HEK293 (cell line): Measurements from ENCODE around the gene ITGA3.

Source experiments
- CTCF ChIA-PET: fragments of 350-600 bp; formaldehyde crosslinking; extraction: SDS; loops from one replicate; lab custom pipeline; 2021; ENCODE audit warnings: antibody characterized with exemption; lab: Yijun Ruan, JAX
- POLR2A ChIA-PET: fragments of 300-600 bp; formaldehyde crosslinking; extraction: SDS; loops from one replicate; lab custom pipeline; 2020; ENCODE audit warnings: antibody characterized with exemption, inconsistent platforms; lab: Yijun Ruan, JAX
- H3K27ac ChIP-seq: fragments of 200-500 bp; sonication (Bioruptor generic); 2 replicates; pipeline ENCODE4 v1.5.1; 2014; ENCODE audit warnings: low read depth, low read length, control low read depth, inconsistent platforms; ENCODE audit errors: extremely low read depth
- H3K36me3 ChIP-seq, 2 experiments: fragments of 200-500 bp in 1 of 2; sonication (Bioruptor generic) in 1 of 2; 1 replicate in 1 of 2; 2 replicates in 1 of 2; pipeline ENCODE4 v1.5.1; 2014 to 2017; ENCODE audit warnings: inconsistent platforms in 2 of 2, low read length in 2 of 2; ENCODE audit not compliant: control insufficient read depth in 2 of 2, insufficient read depth in 1 of 2
- H3K4me1 ChIP-seq: fragments of 200-500 bp; sonication (Bioruptor generic); 2 replicates; pipeline ENCODE4 v1.5.1; 2014; ENCODE audit warnings: mild to moderate bottlenecking, low read length, inconsistent platforms; ENCODE audit not compliant: control insufficient read depth, insufficient read depth
- H3K4me3 ChIP-seq: 2 replicates; pipeline ENCODE4 v1.5.1; 2011; ENCODE audit warnings: low read depth, mild to moderate bottlenecking, control low read depth, low read length, moderate library complexity
- H3K9me3 ChIP-seq: fragments of 200-500 bp; sonication (Bioruptor generic); 2 replicates; pipeline ENCODE4 v1.5.1; 2014; ENCODE audit warnings: low read depth, low read length, inconsistent platforms; ENCODE audit not compliant: control insufficient read depth, insufficient read depth
- BCL11A ChIP-seq: fragments of 450-650 bp; formaldehyde crosslinking; IDR thresholded peaks from 2 replicates; pipeline ENCODE4 v1.5.1; 2016; ENCODE audit warnings: low read depth, missing biosample characterization, missing genetic modification characterization
- FEZF1 ChIP-seq: fragments of 450-650 bp; formaldehyde crosslinking; IDR thresholded peaks from 2 replicates; pipeline ENCODE4 v1.5.1; 2016; ENCODE audit warnings: missing biosample characterization, missing genetic modification characterization
- KLF1 ChIP-seq: fragments of 450-650 bp; formaldehyde crosslinking; IDR thresholded peaks from 2 replicates; pipeline ENCODE4 v1.5.1; 2016; ENCODE audit warnings: missing biosample characterization, missing genetic modification characterization
- KLF7 ChIP-seq: fragments of 450-650 bp; formaldehyde crosslinking; IDR thresholded peaks from 2 replicates; pipeline ENCODE4 v1.5.1; 2016; ENCODE audit warnings: missing biosample characterization, missing genetic modification characterization, borderline replicate concordance
- RBAK ChIP-seq: fragments of 450-650 bp; formaldehyde crosslinking; IDR thresholded peaks from 2 replicates; pipeline ENCODE4 v1.5.1; 2016; ENCODE audit warnings: missing biosample characterization, missing genetic modification characterization
- SALL2 ChIP-seq: fragments of 450-650 bp; formaldehyde crosslinking; IDR thresholded peaks from 2 replicates; pipeline ENCODE4 v1.5.0; 2017; ENCODE audit warnings: missing biosample characterization, mild to moderate bottlenecking, missing genetic modification characterization, borderline replicate concordance
- ZNF10 ChIP-seq: fragments of 450-650 bp; formaldehyde crosslinking; IDR thresholded peaks from 2 replicates; pipeline ENCODE4 v1.5.1; 2017; ENCODE audit warnings: missing biosample characterization, missing genetic modification characterization
- ZNF114 ChIP-seq: fragments of 450-650 bp; formaldehyde crosslinking; IDR thresholded peaks from 2 replicates; pipeline ENCODE4 v1.5.0; 2017; ENCODE audit warnings: missing biosample characterization, missing genetic modification characterization
- ZNF138 ChIP-seq: fragments of 450-650 bp; formaldehyde crosslinking; IDR thresholded peaks from 2 replicates; pipeline ENCODE4 v1.5.1; 2016; ENCODE audit warnings: missing biosample characterization, missing genetic modification characterization, borderline replicate concordance
- ZNF19 ChIP-seq: fragments of 450-650 bp; formaldehyde crosslinking; IDR thresholded peaks from 2 replicates; pipeline ENCODE4; 2016; ENCODE audit warnings: missing biosample characterization, missing genetic modification characterization, low read depth
- ZNF223 ChIP-seq: fragments of 450-650 bp; formaldehyde crosslinking; IDR thresholded peaks from 2 replicates; pipeline ENCODE4 v1.5.1; 2016; ENCODE audit warnings: missing biosample characterization, missing genetic modification characterization
- ZNF324 ChIP-seq: fragments of 450-650 bp; formaldehyde crosslinking; IDR thresholded peaks from 2 replicates; pipeline ENCODE4 v1.5.1; 2016; ENCODE audit warnings: missing biosample characterization, missing genetic modification characterization
- ZNF366 ChIP-seq: fragments of 450-650 bp; formaldehyde crosslinking; conservative IDR thresholded peaks from 2 replicates; pipeline ENCODE4 v1.5.1; 2016; ENCODE audit warnings: missing biosample characterization, missing genetic modification characterization
- ZNF398 ChIP-seq: fragments of 450-650 bp; formaldehyde crosslinking; IDR thresholded peaks from 2 replicates; pipeline ENCODE4 v1.5.1; 2017; ENCODE audit warnings: missing biosample characterization, missing genetic modification characterization
- ZNF510 ChIP-seq: fragments of 450-650 bp; formaldehyde crosslinking; IDR thresholded peaks from 2 replicates; pipeline ENCODE4 v1.5.1; 2018; ENCODE audit warnings: mild to moderate bottlenecking, missing genetic modification characterization, missing biosample characterization; ENCODE audit not compliant: insufficient replicate concordance
- ZNF558 ChIP-seq: fragments of 450-650 bp; formaldehyde crosslinking; IDR thresholded peaks from 2 replicates; pipeline ENCODE4 v1.5.1; 2016; ENCODE audit warnings: missing biosample characterization, missing genetic modification characterization
- ZNF585B ChIP-seq: fragments of 450-650 bp; formaldehyde crosslinking; IDR thresholded peaks from 2 replicates; pipeline ENCODE4 v1.5.1; 2016; ENCODE audit warnings: missing biosample characterization, missing genetic modification characterization
- ZNF596 ChIP-seq: fragments of 450-650 bp; IDR thresholded peaks from 2 replicates; pipeline ENCODE4 v1.5.0; 2018; ENCODE audit warnings: missing biosample characterization, mild to moderate bottlenecking, missing genetic modification characterization, moderate library complexity
- ZNF600 ChIP-seq: fragments of 450-650 bp; formaldehyde crosslinking; IDR thresholded peaks from 2 replicates; pipeline ENCODE4 v1.5.1; 2016; ENCODE audit warnings: missing biosample characterization, missing genetic modification characterization
- ZNF624 ChIP-seq: fragments of 450-650 bp; formaldehyde crosslinking; IDR thresholded peaks from 2 replicates; pipeline ENCODE4 v1.5.1; 2017; ENCODE audit warnings: missing biosample characterization, missing genetic modification characterization
- ZNF639 ChIP-seq: fragments of 450-650 bp; formaldehyde crosslinking; IDR thresholded peaks from 2 replicates; pipeline ENCODE4 v1.5.1; 2016; ENCODE audit warnings: missing biosample characterization, missing genetic modification characterization
- ZNF707 ChIP-seq: fragments of 450-650 bp; formaldehyde crosslinking; IDR thresholded peaks from 2 replicates; pipeline ENCODE4 v1.5.1; 2016; ENCODE audit warnings: missing biosample characterization, missing genetic modification characterization
- ZNF76 ChIP-seq: fragments of 450-650 bp; formaldehyde crosslinking; IDR thresholded peaks from 2 replicates; pipeline ENCODE4; 2016; ENCODE audit warnings: low read depth, missing biosample characterization, missing genetic modification characterization, borderline replicate concordance
- ZNF777 ChIP-seq: fragments of 450-650 bp; formaldehyde crosslinking; IDR thresholded peaks from 2 replicates; pipeline ENCODE4 v1.5.1; 2017; ENCODE audit warnings: missing biosample characterization, missing genetic modification characterization, borderline replicate concordance
- ZNF843 ChIP-seq: fragments of 450-650 bp; formaldehyde crosslinking; IDR thresholded peaks from 2 replicates; pipeline ENCODE4 v1.5.1; 2016; ENCODE audit warnings: missing biosample characterization, missing genetic modification characterization
- TF ChIP-seq, protein P1 (sequence below): fragments of 450-650 bp; IDR thresholded peaks from 2 replicates; pipeline ENCODE4 v1.5.1; 2018; ENCODE audit warnings: missing biosample characterization, mild to moderate bottlenecking, missing genetic modification characterization
- TF ChIP-seq, protein P2 (sequence below): fragments of 450-650 bp; formaldehyde crosslinking; IDR thresholded peaks from 2 replicates; pipeline ENCODE4 v1.5.1; 2016; ENCODE audit warnings: missing biosample characterization, missing genetic modification characterization
- TF ChIP-seq, protein P3 (sequence below): fragments of 450-650 bp; formaldehyde crosslinking; IDR thresholded peaks from 2 replicates; pipeline ENCODE4 v1.5.1; 2016; ENCODE audit warnings: missing biosample characterization, missing genetic modification characterization

ITGA3 gene

DNA sequence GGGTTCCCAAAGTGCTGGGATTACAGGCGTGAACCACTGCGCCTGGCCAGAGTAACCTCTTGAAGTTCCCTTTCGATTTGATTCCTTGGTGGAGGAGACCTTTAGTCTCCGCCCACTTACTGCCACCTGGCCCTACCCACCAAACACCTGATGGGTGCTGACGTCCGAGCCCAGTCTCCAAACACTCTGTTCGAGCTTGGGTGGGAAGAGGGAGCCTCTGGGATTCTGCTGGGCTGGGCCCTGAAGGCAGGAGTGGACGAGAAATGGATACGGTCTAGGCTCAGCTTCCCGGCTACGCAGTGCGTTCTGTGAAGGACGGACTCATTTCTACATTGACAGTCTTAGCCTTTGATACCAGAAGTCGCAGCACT lies 870 bp upstream of the ITGA3 start (continued):
- TF ChIP-seq ZNF639 (tag by site-specific recombination) (no peak), ZNF223 (tag by site-specific recombination) (no peak), SALL2 (tag by site-specific recombination) (no peak), FEZF1 (no peak), ZNF596 (tag by site-specific recombination) (no peak), ZNF10 (tag by site-specific recombination) (no peak), KLF1 (tag by site-specific recombination) (no peak)
- TF ChIP-seq, protein P1, sequence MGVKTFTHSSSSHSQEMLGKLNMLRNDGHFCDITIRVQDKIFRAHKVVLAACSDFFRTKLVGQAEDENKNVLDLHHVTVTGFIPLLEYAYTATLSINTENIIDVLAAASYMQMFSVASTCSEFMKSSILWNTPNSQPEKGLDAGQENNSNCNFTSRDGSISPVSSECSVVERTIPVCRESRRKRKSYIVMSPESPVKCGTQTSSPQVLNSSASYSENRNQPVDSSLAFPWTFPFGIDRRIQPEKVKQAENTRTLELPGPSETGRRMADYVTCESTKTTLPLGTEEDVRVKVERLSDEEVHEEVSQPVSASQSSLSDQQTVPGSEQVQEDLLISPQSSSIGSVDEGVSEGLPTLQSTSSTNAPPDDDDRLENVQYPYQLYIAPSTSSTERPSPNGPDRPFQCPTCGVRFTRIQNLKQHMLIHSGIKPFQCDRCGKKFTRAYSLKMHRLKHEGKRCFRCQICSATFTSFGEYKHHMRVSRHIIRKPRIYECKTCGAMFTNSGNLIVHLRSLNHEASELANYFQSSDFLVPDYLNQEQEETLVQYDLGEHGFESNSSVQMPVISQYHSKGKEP (tag by site-specific recombination): no peak

GRCh38 chr17:50056217-50056960 lies 479 bp downstream of the ITGA3 start:
- ChIA-PET CTCF (interaction anchor here (0.9 to 6.2 kb wide), 18 partner anchors 9 to 489 kb away, joined by 3 to 74 read pairs (median 7); no protein-coding TSS in a partner anchor), POLR2A (interaction anchor here (0.5 to 2.7 kb wide), 11 partner anchors 8 to 582 kb away, joined by 3 to 13 read pairs (median 4); partner anchors contain the start of gene PDK2)
- no peaks in the 10 kb centered on the region for H3K36me3 ChIP-seq
- peaks cover 10% of the 10 kb centered on the region for H3K4me1 ChIP-seq
- H3K9me3 ChIP-seq: no peaks in the 10 kb centered on the region
- H3K4me3 ChIP-seq: peak overlapping the region; percentile 64
- H3K27ac ChIP-seq: peak overlapping the region; percentile 75
- TF ChIP-seq ZNF366 (peak; percentile 85), ZNF707 (peak; percentile 99), ZNF585B (no peak), ZNF510 (tag by site-specific recombination) (no peak), ZNF777 (tag by site-specific recombination) (no peak), ZNF624 (tag by site-specific recombination) (no peak), ZNF600 (tag by site-specific recombination) (peak; percentile 95), ZNF843 (tag by site-specific recombination) (no peak), BCL11A (tag by site-specific recombination) (no peak), ZNF558 (no peak), ZNF114 (tag by site-specific recombination) (no peak), RBAK (tag by site-specific recombination) (no peak), KLF7 (tag by site-specific recombination) (no peak; the same call in 1 of the 2 replicates), ZNF76 (tag by site-specific recombination) (0 out of 2 replicates have a peak, but pooled peaks have one; percentile 16), ZNF19 (no peak), ZNF138 (tag by site-specific recombination) (no peak), ZNF324 (tag by site-specific recombination) (no peak), KLF1 (tag by site-specific recombination) (peak; percentile 57), ZNF398 (tag by site-specific recombination) (peak; percentile 49)
- TF ChIP-seq, protein P2, sequence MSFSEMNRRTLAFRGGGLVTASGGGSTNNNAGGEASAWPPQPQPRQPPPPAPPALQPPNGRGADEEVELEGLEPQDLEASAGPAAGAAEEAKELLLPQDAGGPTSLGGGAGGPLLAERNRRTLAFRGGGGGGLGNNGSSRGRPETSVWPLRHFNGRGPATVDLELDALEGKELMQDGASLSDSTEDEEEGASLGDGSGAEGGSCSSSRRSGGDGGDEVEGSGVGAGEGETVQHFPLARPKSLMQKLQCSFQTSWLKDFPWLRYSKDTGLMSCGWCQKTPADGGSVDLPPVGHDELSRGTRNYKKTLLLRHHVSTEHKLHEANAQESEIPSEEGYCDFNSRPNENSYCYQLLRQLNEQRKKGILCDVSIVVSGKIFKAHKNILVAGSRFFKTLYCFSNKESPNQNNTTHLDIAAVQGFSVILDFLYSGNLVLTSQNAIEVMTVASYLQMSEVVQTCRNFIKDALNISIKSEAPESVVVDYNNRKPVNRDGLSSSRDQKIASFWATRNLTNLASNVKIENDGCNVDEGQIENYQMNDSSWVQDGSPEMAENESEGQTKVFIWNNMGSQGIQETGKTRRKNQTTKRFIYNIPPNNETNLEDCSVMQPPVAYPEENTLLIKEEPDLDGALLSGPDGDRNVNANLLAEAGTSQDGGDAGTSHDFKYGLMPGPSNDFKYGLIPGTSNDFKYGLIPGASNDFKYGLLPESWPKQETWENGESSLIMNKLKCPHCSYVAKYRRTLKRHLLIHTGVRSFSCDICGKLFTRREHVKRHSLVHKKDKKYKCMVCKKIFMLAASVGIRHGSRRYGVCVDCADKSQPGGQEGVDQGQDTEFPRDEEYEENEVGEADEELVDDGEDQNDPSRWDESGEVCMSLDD (tag by site-specific recombination): peak; percentile 29; the same call in 1 of the 2 replicates
- TF ChIP-seq, protein P3, sequence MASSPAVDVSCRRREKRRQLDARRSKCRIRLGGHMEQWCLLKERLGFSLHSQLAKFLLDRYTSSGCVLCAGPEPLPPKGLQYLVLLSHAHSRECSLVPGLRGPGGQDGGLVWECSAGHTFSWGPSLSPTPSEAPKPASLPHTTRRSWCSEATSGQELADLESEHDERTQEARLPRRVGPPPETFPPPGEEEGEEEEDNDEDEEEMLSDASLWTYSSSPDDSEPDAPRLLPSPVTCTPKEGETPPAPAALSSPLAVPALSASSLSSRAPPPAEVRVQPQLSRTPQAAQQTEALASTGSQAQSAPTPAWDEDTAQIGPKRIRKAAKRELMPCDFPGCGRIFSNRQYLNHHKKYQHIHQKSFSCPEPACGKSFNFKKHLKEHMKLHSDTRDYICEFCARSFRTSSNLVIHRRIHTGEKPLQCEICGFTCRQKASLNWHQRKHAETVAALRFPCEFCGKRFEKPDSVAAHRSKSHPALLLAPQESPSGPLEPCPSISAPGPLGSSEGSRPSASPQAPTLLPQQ (tag by site-specific recombination): no peak
